HG03469 (cell line): ENCODE results near the gene RNF212.
"Not testable (repeated sequence)": the region's sequence is repeated elsewhere in the genome, so short reads cannot be mapped to it uniquely, and the experiment has no call there.

Experiments used
- ATAC-seq: cut with Tn5 transposase; IDR thresholded peaks from one replicate; pipeline ENCODE4 v1.9.1; 2021; ENCODE audit warnings: mild to moderate bottlenecking, moderate library complexity, moderate number of reproducible peaks; ENCODE audit not compliant: unreplicated experiment

RNF212 gene

GRCh38 chr4:1113311-1114009, at the start of gene RNF212:
Gene RNF212 (minus strand): TSS chr4:1113564. CDS start chr4:1113464, 100 bp downstream.
- ATAC-seq: no peak

- no peak for ATAC-seq
These were observed 47.0 kb upstream of the RNF212 start for GRCh38 chr4:1160351-1160750.

GRCh38 chr4:1156069-1156468, 42.7 kb upstream of the RNF212 start:
- ATAC-seq: no peak

GRCh38 chr4:1155314-1155713, 42.0 kb upstream of the RNF212 start:
- no peak for ATAC-seq

- ATAC-seq: no peak
These were observed 41.3 kb upstream of the RNF212 start for GRCh38 chr4:1154523-1155182.

- no peak for ATAC-seq
These were observed 40.8 kb upstream of the RNF212 start for GRCh38 chr4:1154126-1154522.

GRCh38 chr4:1153567-1154090, 40.3 kb upstream of the RNF212 start:
- no peak for ATAC-seq

- ATAC-seq: no peak
These were observed 38.9 kb upstream of the RNF212 start for GRCh38 chr4:1152290-1152689.

GRCh38 chr4:1151541-1151940, 38.2 kb upstream of the RNF212 start:
- ATAC-seq: no peak

- no peak for ATAC-seq
These were observed 37.5 kb upstream of the RNF212 start for GRCh38 chr4:1150875-1151274.

- ATAC-seq: no peak
These were observed 26.5 kb upstream of the RNF212 start for GRCh38 chr4:1139860-1140259.

GRCh38 chr4:1137850-1138249, 24.5 kb upstream of the RNF212 start:
- ATAC-seq: no peak

- no peak for ATAC-seq
These were observed 23.9 kb upstream of the RNF212 start for GRCh38 chr4:1137063-1137776.

- no peak for ATAC-seq
These were observed 22.7 kb upstream of the RNF212 start for GRCh38 chr4:1136048-1136447.

- ATAC-seq: no peak
These were observed 19.7 kb upstream of the RNF212 start for GRCh38 chr4:1133033-1133432.

- ATAC-seq: peak; percentile 72
These were observed 17.2 kb upstream of the RNF212 start for GRCh38 chr4:1130316-1131186.

GRCh38 chr4:1126506-1126905, 13.1 kb upstream of the RNF212 start:
- ATAC-seq: no peak

- ATAC-seq: not testable (repeated sequence)
These were observed 12.1 kb upstream of the RNF212 start for GRCh38 chr4:1125466-1125865.

- no peak for ATAC-seq
These were observed 11.5 kb upstream of the RNF212 start for GRCh38 chr4:1124818-1125217.

GRCh38 chr4:1122505-1122904, 9.1 kb upstream of the RNF212 start:
- ATAC-seq: no peak

GRCh38 chr4:1116838-1117237, 3.5 kb upstream of the RNF212 start:
- ATAC-seq: no peak
